HepG2 (cell line): Measurements from ENCODE around the gene MIOS. TPM values are rescaled to one million over a fixed set of nuclear protein-coding genes. Genes with fewer than 3 reads are reported as not detected.

Experiments used
- ATAC-seq: fragments of 200-7000 bp; cut with Tn5 transposase; 3 replicates; pipeline ENCODE4 v1.9.1; 2020; ENCODE audit warnings: mild to moderate bottlenecking, moderate library complexity
- BruUV-seq: library from RNA; stranded (reverse); fragments of 400-500 nt; replicated peaks from 2 replicates; lab custom pipeline; 2021; lab: Mats Ljungman, UMichigan
- CTCF ChIA-PET: fragments of 300-600 bp; formaldehyde crosslinking; extraction: SDS; loops from one replicate; lab custom pipeline; 2021; ENCODE audit warnings: low total read pairs, inconsistent platforms, low intra/inter-chr PET ratio; lab: Yijun Ruan, JAX
- POLR2A ChIA-PET: fragments of 350-600 bp; sonication (Branson Sonifier 250); formaldehyde crosslinking; loops from one replicate; lab custom pipeline; 2020; ENCODE audit warnings: antibody characterized with exemption, inconsistent platforms; lab: Yijun Ruan, JAX
- DNase-seq: peaks from one replicate; pipeline ENCODE4 v3.0.0-alpha.2; 2015; ENCODE audit warnings: low spot score
- FAIRE-seq: peaks from 3 replicates; lab custom pipeline; 2011; peaks lifted over from hg19 to GRCh38; lab: Jason Lieb, UNC
- H2AFZ ChIP-seq: one replicate; pipeline ENCODE4 v1.6.1; 2011; ENCODE audit warnings: low read length, inconsistent platforms
- H3K27ac ChIP-seq: fragments of 300-600 bp; 3 replicates; pipeline ENCODE4 v1.8.0; 2011; ENCODE audit warnings: mixed run types, mild to moderate bottlenecking, mixed read lengths, low read length, inconsistent platforms; ENCODE audit not compliant: insufficient read depth; ENCODE audit errors: extremely low read length
- H3K27me3 ChIP-seq, 2 experiments: fragments of 200-600 bp in 1 of 2; 2 replicates in 1 of 2; 3 replicates in 1 of 2; pipeline versions ENCODE4 v1.6.0 to v1.8.0; 2011; ENCODE audit warnings: low read length in 2 of 2, mild to moderate bottlenecking in 2 of 2, moderate library complexity in 2 of 2, inconsistent platforms in 1 of 2; ENCODE audit not compliant: insufficient read depth in 2 of 2, control insufficient read depth in 1 of 2
- H3K36me3 ChIP-seq, 2 experiments: fragments of 200-600 bp in 1 of 2; replicated peaks in 1 of 2; 2 replicates in 1 of 2; 3 replicates in 1 of 2; pipeline versions ENCODE4 v1.5.1 to v1.8.0; 2011; ENCODE audit warnings: low read length in 2 of 2, inconsistent platforms in 1 of 2; ENCODE audit not compliant: insufficient read depth in 2 of 2, control insufficient read depth in 1 of 2
- H3K4me1 ChIP-seq: 2 replicates; pipeline ENCODE4 v1.5.1; 2012; ENCODE audit warnings: low read length, inconsistent platforms; ENCODE audit not compliant: insufficient read depth
- H3K4me2 ChIP-seq: 2 replicates; pipeline ENCODE4 v1.6.0; 2011; ENCODE audit warnings: low read depth, low read length, inconsistent platforms
- H3K4me3 ChIP-seq, 3 experiments: fragments of 200-600 bp in 1 of 3; sonication (generic), shearing (Covaris generic) in 1 of 3; replicated peaks in 1 of 3; 2 replicates each; pipeline ENCODE4 v1.5.1; 2011 to 2016; ENCODE audit warnings: low read length in 3 of 3, inconsistent platforms in 2 of 3, low read depth in 2 of 3, mild to moderate bottlenecking in 2 of 3, control low read depth in 1 of 3, mixed read lengths in 1 of 3; ENCODE audit not compliant: insufficient read depth in 1 of 3
- H3K79me2 ChIP-seq: one replicate; pipeline ENCODE4 v1.6.1; 2011; ENCODE audit warnings: low read length, inconsistent platforms; ENCODE audit not compliant: insufficient read depth
- H3K9ac ChIP-seq: 2 replicates; pipeline ENCODE4 v1.6.0; 2011; ENCODE audit warnings: mild to moderate bottlenecking, low read depth, low read length, inconsistent platforms; ENCODE audit not compliant: insufficient read depth
- H3K9me3 ChIP-seq: 2 replicates; pipeline ENCODE4 v1.5.1; 2012; ENCODE audit warnings: mild to moderate bottlenecking, low read length
- H4K20me1 ChIP-seq: 2 replicates; pipeline ENCODE4 v1.6.0; 2011; ENCODE audit warnings: inconsistent platforms, mild to moderate bottlenecking, low read length, moderate library complexity; ENCODE audit not compliant: insufficient read depth
- FIP1L1 ChIP-seq: fragments of 200-400 bp; formaldehyde crosslinking; IDR thresholded peaks from 2 replicates; pipeline ENCODE4 v1.6.1; 2018; ENCODE audit warnings: low read depth, mild to moderate bottlenecking, low read length, moderate library complexity, borderline replicate concordance; ENCODE audit not compliant: insufficient read depth
- HCFC1 ChIP-seq: fragments of 150-350 bp; IDR thresholded peaks from 2 replicates; pipeline ENCODE4 v1.6.1; 2014; ENCODE audit warnings: low read depth, low read length
- HMG20B ChIP-seq: conservative IDR thresholded peaks from 2 replicates; pipeline ENCODE4 v1.6.1; 2016; ENCODE audit warnings: missing genetic modification reagents, missing compliant biosample characterization
- KDM5B ChIP-seq: sonication (generic); formaldehyde crosslinking; IDR thresholded peaks from 2 replicates; pipeline ENCODE4 v1.4.0; 2020; ENCODE audit warnings: missing genetic modification reagents, mild to moderate bottlenecking, borderline replicate concordance
- MBD4 ChIP-seq: IDR thresholded peaks from 2 replicates; pipeline ENCODE4 v1.6.1; 2012; ENCODE audit warnings: low read length, inconsistent platforms, borderline replicate concordance
- POLR2AphosphoS5 ChIP-seq: IDR thresholded peaks from 2 replicates; pipeline ENCODE4 v1.6.1; 2012; ENCODE audit warnings: low read depth, low read length
- SKI ChIP-seq: fragments of 450-650 bp; IDR thresholded peaks from one replicate; pipeline ENCODE4 v1.6.1; 2018; ENCODE audit warnings: mild to moderate bottlenecking; ENCODE audit not compliant: partially characterized antibody
- SSRP1 ChIP-seq: IDR thresholded peaks from 2 replicates; pipeline ENCODE4 v1.6.1; 2016; ENCODE audit warnings: control low read depth
- TOE1 ChIP-seq: sonication (generic); formaldehyde crosslinking; IDR thresholded peaks from 2 replicates; pipeline ENCODE4 v1.4.0; 2020; ENCODE audit warnings: mild to moderate bottlenecking, missing genetic modification reagents
- ZNF225 ChIP-seq: sonication (generic); formaldehyde crosslinking; IDR thresholded peaks from 2 replicates; pipeline ENCODE4 v1.4.0; 2020; ENCODE audit warnings: mild to moderate bottlenecking, missing genetic modification reagents
- ZNF383 ChIP-seq: sonication (generic); formaldehyde crosslinking; IDR thresholded peaks from 2 replicates; pipeline ENCODE4 v1.4.0; 2020; ENCODE audit warnings: missing genetic modification reagents, mild to moderate bottlenecking, borderline replicate concordance
- ZNF550 ChIP-seq: sonication (generic); formaldehyde crosslinking; IDR thresholded peaks from 2 replicates; pipeline ENCODE4 v1.4.0; 2020; ENCODE audit warnings: mild to moderate bottlenecking, missing genetic modification reagents, borderline replicate concordance
- ZZZ3 ChIP-seq: sonication (generic); formaldehyde crosslinking; IDR thresholded peaks from 2 replicates; pipeline ENCODE4 v1.4.0; 2020; ENCODE audit warnings: missing genetic modification reagents, mild to moderate bottlenecking, borderline replicate concordance
- WGBS: methylation state at CpG from one replicate; pipeline ENCODE4 v1.1.6; 2017; ENCODE audit warnings: low lambda C conversion rate; 5-methylcytosine and 5-hydroxymethylcytosine counted together
- in situ Hi-C: cut with HindIII; loops from 2 replicates; pipeline ENCODE4 v1.10.0; 2017; ENCODE audit warnings: low pct_unique_long_range_greater_than_20kb; ENCODE audit not compliant: extremely low pct_ligation_motif_present
- intact Hi-C: fragments of 100-400 bp; cut with micrococcal nuclease; formaldehyde crosslinking; loops from one replicate; pipeline ENCODE4 v1.10.0; 2022; ENCODE audit not compliant: unreplicated experiment
- polyA plus RNA-seq, 8 experiments: library from polyadenylated mRNA; depleted of rRNA in 3 of 8; stranded (reverse) in 7 of 8; unstranded in 1 of 8; fragments of >200 nt; fragmentation: Illumina TruSeq in 4 of 8; extraction: Trizol in 4 of 8; gene quantifications; 2 replicates each; pipeline versions ENCODE4 v1.2.1 to v1.2.3, GENCODE V29; 2011 to 2016; ENCODE audit warnings: low read depth in 4 of 8, missing spikeins in 1 of 8, mixed read lengths in 1 of 8; ENCODE audit not compliant: insufficient read depth in 1 of 8
- total RNA-seq, 5 experiments: library from RNA; depleted of rRNA; stranded (reverse); fragments of >200 nt; fragmentation: Illumina TruSeq; extraction: Trizol; gene quantifications; 2 replicates each; pipeline ENCODE4 v1.2.3, GENCODE V29; 2016; ENCODE audit warnings: low read depth in 1 of 5
- TF ChIP-seq, protein P1 (sequence below): sonication (generic); formaldehyde crosslinking; IDR thresholded peaks from one replicate; pipeline ENCODE4 v1.5.1; 2020; ENCODE audit warnings: mild to moderate bottlenecking, missing genetic modification reagents; ENCODE audit errors: not compliant biosample characterization
- TF ChIP-seq, protein P2 (sequence below): sonication (generic); formaldehyde crosslinking; IDR thresholded peaks from 2 replicates; pipeline ENCODE4 v1.9.0; 2021; ENCODE audit warnings: missing genetic modification reagents, borderline replicate concordance

Gene MIOS
- total and polyA plus RNA-seq, 2 of the 13 experiments (the other 11 are each of a cell fraction or from before 2014, with no cell fraction given) = 15.2 to 33.5 TPM

DNA sequence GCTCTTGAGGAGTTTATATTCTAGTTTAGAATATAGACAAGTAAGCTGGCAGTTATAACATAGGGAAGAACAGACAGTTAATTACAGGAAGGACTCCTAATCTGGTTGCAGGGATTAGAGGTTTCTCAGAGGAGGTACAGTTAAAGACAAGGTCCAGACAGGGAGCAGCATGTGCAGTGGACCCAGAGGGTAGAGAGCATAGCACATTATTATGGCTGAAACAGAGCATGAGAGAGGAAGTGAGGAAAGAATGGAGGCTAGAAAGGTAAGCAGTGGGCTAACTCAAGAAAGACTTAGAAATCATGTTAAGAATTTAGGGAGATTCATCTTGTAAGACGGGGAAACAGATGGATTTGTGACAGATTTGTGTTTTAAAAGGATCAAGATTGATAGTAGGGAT is 9.7 kb downstream of the MIOS start:
- H4K20me1 ChIP-seq = no peaks in the 10 kb centered on the region
- DNase-seq = no peak
- H3K27me3 ChIP-seq = no peaks in the 10 kb centered on the region
- in situ Hi-C loops = no loop called here
- H3K79me2 ChIP-seq = peaks cover 15% of the 10 kb centered on the region
- H3K9ac ChIP-seq = no peak overlapping the region
- no peak for ATAC-seq
- FAIRE-seq = no peak
- H3K27ac ChIP-seq = no peak overlapping the region
- 100% methylated on average over 1 of the region's 1 CpG for WGBS
- H2AFZ ChIP-seq = no peak overlapping the region
- H3K4me3 ChIP-seq = no peak overlapping the region
- BruUV-seq = no TSS peak
- ChIA-PET POLR2A (no interaction called here), CTCF (no interaction called here)
- intact Hi-C loops = no loop called here
- H3K9me3 ChIP-seq = no peaks in the 10 kb centered on the region
- H3K4me2 ChIP-seq = no peak overlapping the region
- TF ChIP-seq KDM5B (CRISPR knock-in tag) (no peak), TOE1 (no peak), ZZZ3 (CRISPR knock-in tag) (no peak), SSRP1 (CRISPR knock-in tag) (no peak), ZNF550 (no peak), SKI (no peak), HMG20B (no peak), ZNF383 (CRISPR knock-in tag) (no peak), POLR2AphosphoS5 (no peak), MBD4 (no peak), FIP1L1 (no peak), ZNF225 (CRISPR knock-in tag) (no peak), HCFC1 (no peak)
- TF ChIP-seq, protein P1, sequence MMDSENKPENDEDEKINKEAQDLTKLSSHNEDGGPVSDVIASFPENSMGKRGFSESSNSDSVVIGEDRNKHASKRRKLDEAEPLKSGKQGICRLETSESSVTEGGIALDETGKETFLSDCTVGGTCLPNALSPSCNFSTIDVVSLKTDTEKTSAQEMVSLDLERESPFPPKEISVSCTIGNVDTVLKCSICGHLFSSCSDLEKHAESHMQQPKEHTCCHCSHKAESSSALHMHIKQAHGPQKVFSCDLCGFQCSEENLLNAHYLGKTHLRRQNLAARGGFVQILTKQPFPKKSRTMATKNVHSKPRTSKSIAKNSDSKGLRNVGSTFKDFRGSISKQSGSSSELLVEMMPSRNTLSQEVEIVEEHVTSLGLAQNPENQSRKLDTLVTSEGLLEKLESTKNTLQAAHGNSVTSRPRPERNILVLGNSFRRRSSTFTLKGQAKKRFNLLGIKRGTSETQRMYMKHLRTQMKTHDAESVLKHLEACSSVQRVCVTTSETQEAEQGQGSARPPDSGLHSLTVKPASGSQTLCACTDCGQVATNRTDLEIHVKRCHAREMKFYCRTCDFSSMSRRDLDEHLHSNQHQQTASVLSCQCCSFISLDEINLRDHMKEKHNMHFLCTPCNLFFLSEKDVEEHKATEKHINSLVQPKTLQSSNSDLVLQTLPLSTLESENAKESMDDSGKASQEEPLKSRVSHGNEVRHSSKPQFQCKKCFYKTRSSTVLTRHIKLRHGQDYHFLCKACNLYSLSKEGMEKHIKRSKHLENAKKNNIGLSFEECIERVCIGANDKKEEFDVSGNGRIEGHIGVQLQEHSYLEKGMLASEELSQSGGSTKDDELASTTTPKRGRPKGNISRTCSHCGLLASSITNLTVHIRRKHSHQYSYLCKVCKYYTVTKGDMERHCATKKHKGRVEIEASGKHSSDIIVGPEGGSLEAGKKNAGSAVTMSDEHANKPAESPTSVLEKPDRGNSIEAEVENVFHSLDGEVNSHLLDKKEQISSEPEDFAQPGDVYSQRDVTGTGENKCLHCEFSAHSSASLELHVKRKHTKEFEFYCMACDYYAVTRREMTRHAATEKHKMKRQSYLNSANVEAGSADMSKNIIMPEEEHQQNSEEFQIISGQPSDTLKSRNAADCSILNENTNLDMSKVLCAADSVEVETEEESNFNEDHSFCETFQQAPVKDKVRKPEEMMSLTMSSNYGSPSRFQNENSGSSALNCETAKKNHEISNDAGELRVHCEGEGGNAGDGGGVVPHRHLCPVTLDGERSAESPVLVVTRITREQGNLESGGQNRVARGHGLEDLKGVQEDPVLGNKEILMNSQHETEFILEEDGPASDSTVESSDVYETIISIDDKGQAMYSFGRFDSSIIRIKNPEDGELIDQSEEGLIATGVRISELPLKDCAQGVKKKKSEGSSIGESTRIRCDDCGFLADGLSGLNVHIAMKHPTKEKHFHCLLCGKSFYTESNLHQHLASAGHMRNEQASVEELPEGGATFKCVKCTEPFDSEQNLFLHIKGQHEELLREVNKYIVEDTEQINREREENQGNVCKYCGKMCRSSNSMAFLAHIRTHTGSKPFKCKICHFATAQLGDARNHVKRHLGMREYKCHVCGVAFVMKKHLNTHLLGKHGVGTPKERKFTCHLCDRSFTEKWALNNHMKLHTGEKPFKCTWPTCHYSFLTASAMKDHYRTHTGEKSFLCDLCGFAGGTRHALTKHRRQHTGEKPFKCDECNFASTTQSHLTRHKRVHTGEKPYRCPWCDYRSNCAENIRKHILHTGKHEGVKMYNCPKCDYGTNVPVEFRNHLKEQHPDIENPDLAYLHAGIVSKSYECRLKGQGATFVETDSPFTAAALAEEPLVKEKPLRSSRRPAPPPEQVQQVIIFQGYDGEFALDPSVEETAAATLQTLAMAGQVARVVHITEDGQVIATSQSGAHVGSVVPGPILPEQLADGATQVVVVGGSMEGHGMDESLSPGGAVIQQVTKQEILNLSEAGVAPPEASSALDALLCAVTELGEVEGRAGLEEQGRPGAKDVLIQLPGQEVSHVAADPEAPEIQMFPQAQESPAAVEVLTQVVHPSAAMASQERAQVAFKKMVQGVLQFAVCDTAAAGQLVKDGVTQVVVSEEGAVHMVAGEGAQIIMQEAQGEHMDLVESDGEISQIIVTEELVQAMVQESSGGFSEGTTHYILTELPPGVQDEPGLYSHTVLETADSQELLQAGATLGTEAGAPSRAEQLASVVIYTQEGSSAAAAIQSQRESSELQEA (CRISPR knock-in tag) = no peak
- TF ChIP-seq, protein P2, sequence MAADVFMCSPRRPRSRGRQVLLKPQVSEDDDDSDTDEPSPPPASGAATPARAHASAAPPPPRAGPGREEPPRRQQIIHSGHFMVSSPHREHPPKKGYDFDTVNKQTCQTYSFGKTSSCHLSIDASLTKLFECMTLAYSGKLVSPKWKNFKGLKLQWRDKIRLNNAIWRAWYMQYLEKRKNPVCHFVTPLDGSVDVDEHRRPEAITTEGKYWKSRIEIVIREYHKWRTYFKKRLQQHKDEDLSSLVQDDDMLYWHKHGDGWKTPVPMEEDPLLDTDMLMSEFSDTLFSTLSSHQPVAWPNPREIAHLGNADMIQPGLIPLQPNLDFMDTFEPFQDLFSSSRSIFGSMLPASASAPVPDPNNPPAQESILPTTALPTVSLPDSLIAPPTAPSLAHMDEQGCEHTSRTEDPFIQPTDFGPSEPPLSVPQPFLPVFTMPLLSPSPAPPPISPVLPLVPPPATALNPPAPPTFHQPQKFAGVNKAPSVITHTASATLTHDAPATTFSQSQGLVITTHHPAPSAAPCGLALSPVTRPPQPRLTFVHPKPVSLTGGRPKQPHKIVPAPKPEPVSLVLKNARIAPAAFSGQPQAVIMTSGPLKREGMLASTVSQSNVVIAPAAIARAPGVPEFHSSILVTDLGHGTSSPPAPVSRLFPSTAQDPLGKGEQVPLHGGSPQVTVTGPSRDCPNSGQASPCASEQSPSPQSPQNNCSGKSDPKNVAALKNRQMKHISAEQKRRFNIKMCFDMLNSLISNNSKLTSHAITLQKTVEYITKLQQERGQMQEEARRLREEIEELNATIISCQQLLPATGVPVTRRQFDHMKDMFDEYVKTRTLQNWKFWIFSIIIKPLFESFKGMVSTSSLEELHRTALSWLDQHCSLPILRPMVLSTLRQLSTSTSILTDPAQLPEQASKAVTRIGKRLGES (CRISPR knock-in tag) = no peak
- H3K4me1 ChIP-seq = no peaks in the 10 kb centered on the region
- H3K36me3 ChIP-seq = peaks cover 3 to 23% of the 10 kb centered on the region in 2 experiments; a peak in 4 of 5 replicates
